Lung microvascular endothelial cell (primary cell): ENCODE data around the gene FGGY. TPM values are rescaled to one million over a fixed set of nuclear protein-coding genes. Genes with fewer than 3 reads are reported as not detected.

Experiments used
- DNase-seq, 2 donors: peaks; one replicate each; pipeline versions ENCODE4 v3.0.0 to v3.0.0-alpha.2; 2010; ENCODE audit warnings: low read depth in 2 of 2
- total RNA-seq: library from RNA; depleted of rRNA; stranded (reverse); fragments of >200 nt; gene quantifications from 2 replicates; pipeline ENCODE4 v1.2.1, GENCODE V29; 2014

FGGY gene
- total RNA-seq, 1 donor from 2014 or later: 11.1 TPM

DNA sequence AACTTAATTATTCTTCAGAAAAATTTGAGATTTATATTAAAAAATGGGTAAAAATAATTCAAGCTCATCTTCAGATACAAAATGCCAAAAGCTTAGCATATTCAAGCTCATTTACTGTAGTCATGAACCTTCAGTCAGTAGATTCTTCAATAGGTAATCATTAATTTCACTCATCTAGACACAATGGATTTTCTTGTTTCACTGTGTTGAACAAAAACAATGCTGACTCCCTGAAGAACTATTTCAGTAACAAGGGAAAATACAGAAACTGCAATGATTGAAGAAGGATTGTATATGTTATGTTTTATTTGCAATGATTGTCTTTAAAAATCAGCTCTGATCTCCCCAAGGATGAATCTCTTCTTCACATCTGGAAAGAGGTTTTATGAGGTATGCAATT, 508.7 kb downstream of the FGGY start:
- DNase-seq: no peak
